ENCODE measurements around the gene KLHL42.

- TF ChIP-seq CTCF (IDR thresholded peaks at IDR 0.05) (no peak), POLR2A (IDR thresholded peaks at IDR 0.05) (no peak)
Measured at GRCh38 chr12:27844366-27845090, 64.5 kb downstream of the KLHL42 start.
